ENCODE data around the gene AMMECR1.

GRCh38 chrX:110302975-110303374 lies 14.9 kb downstream of the AMMECR1 start:
- TF ChIP-seq POLR2A (IDR thresholded peaks at IDR 0.05) (no peak), CTCF (IDR thresholded peaks at IDR 0.05) (no peak)

Data from uterus (tissue), 2 donors.